Liver (tissue), 9 donors: ENCODE results near the gene ADGRG2. TPM values are rescaled to one million over a fixed set of nuclear protein-coding genes. Genes with fewer than 3 reads are reported as not detected.
A peak's percentile ranks its signal among the peaks of the same experiment; 100 is the strongest.

Source experiments
- DNase-seq: peaks from one replicate; pipeline ENCODE4 v3.0.0-alpha.2; 2017; ENCODE audit warnings: low spot score
- H3K27ac ChIP-seq, 2 donors: one replicate each; pipeline ENCODE4 v1.7.0; 2013; ENCODE audit warnings: inconsistent platforms in 2 of 2, low read length in 2 of 2, control low read depth in 1 of 2, low read depth in 1 of 2, mild to moderate bottlenecking in 1 of 2
- H3K27me3 ChIP-seq, 4 donors: one replicate each; pipeline versions ENCODE4 v1.6.1 to v1.7.0; 2013; ENCODE audit warnings: low read length in 3 of 4, inconsistent platforms in 1 of 4, mild to moderate bottlenecking in 1 of 4, moderate library complexity in 1 of 4; ENCODE audit not compliant: control insufficient read depth in 4 of 4, insufficient read depth in 4 of 4
- H3K36me3 ChIP-seq, 4 donors: one replicate each; pipeline versions ENCODE4 v1.6.1 to v1.7.0; 2013; ENCODE audit warnings: low read length in 3 of 4, mild to moderate bottlenecking in 3 of 4, low read depth in 1 of 4, moderate library complexity in 1 of 4; ENCODE audit not compliant: control insufficient read depth in 4 of 4, insufficient read depth in 3 of 4
- H3K4me1 ChIP-seq, 4 donors: one replicate each; pipeline versions ENCODE4 v1.6.1 to v1.7.0; 2013; ENCODE audit warnings: low read length in 3 of 4, mild to moderate bottlenecking in 3 of 4, moderate library complexity in 1 of 4; ENCODE audit not compliant: control insufficient read depth in 4 of 4, insufficient read depth in 4 of 4
- H3K4me3 ChIP-seq, 3 donors: one replicate each; pipeline versions ENCODE4 v1.6.1 to v1.7.0; 2013; ENCODE audit warnings: low read length in 3 of 3, control low read depth in 1 of 3, low read depth in 1 of 3, mild to moderate bottlenecking in 1 of 3
- H3K9ac ChIP-seq, 2 donors: one replicate each; pipeline ENCODE4 v1.7.0; 2013; ENCODE audit warnings: low read length in 2 of 2, mild to moderate bottlenecking in 2 of 2, moderate library complexity in 2 of 2, control low read depth in 1 of 2, low read depth in 1 of 2
- H3K9me3 ChIP-seq, 4 donors: one replicate each; pipeline versions ENCODE4 v1.6.1 to v1.7.0; 2013; ENCODE audit warnings: low read length in 3 of 4; ENCODE audit not compliant: control insufficient read depth in 4 of 4
- ATF3 ChIP-seq: IDR thresholded peaks from 2 replicates; pipeline ENCODE4 v1.6.1; 2016; ENCODE audit warnings: antibody characterized with exemption
- CTCF ChIP-seq: fragments of 150-350 bp; IDR thresholded peaks from 2 replicates; pipeline ENCODE4 v1.5.1; 2017; ENCODE audit warnings: improper control_type of control experiment, low read depth, low read length; ENCODE audit not compliant: missing input control
- EGR1 ChIP-seq, 2 donors: IDR thresholded peaks; 2 replicates each; pipeline ENCODE4 v1.6.1; 2016 to 2018; ENCODE audit warnings: antibody characterized with exemption in 2 of 2, low read depth in 2 of 2
- FOXA1 ChIP-seq: IDR thresholded peaks from 2 replicates; pipeline ENCODE4 v1.6.1; 2016; ENCODE audit warnings: antibody characterized with exemption
- FOXA2 ChIP-seq: IDR thresholded peaks from 2 replicates; pipeline ENCODE4 v1.6.1; 2016; ENCODE audit warnings: antibody characterized with exemption
- GABPA ChIP-seq, 2 donors: IDR thresholded peaks in 1 of 2; conservative IDR thresholded peaks in 1 of 2; 2 replicates each; pipeline ENCODE4 v1.6.1; 2016; ENCODE audit warnings: antibody characterized with exemption in 2 of 2, mild to moderate bottlenecking in 1 of 2, moderate library complexity in 1 of 2
- HNF4A ChIP-seq, 2 donors: conservative IDR thresholded peaks; 2 replicates each; pipeline ENCODE4 v1.6.1; 2016; ENCODE audit warnings: antibody characterized with exemption in 2 of 2, mild to moderate bottlenecking in 2 of 2
- HNF4G ChIP-seq: IDR thresholded peaks from 2 replicates; pipeline ENCODE4 v1.6.1; 2016; ENCODE audit warnings: antibody characterized with exemption
- JUND ChIP-seq, 2 donors: IDR thresholded peaks; 2 replicates each; pipeline ENCODE4 v1.6.1; 2016; ENCODE audit warnings: antibody characterized with exemption in 2 of 2
- MAX ChIP-seq: IDR thresholded peaks from 2 replicates; pipeline ENCODE4 v1.6.1; 2016; ENCODE audit warnings: antibody characterized with exemption
- NR2F2 ChIP-seq: IDR thresholded peaks from 2 replicates; pipeline ENCODE4 v1.6.1; 2016; ENCODE audit warnings: antibody characterized with exemption
- RAD21 ChIP-seq, 2 donors: IDR thresholded peaks; 2 replicates each; pipeline ENCODE4 v1.6.1; 2016; ENCODE audit warnings: antibody characterized with exemption in 2 of 2, mild to moderate bottlenecking in 2 of 2
- REST ChIP-seq: IDR thresholded peaks from 2 replicates; pipeline ENCODE4 v1.6.1; 2016; ENCODE audit warnings: antibody characterized with exemption, mild to moderate bottlenecking
- RXRA ChIP-seq, 2 donors: IDR thresholded peaks; 2 replicates each; pipeline ENCODE4 v1.6.1; 2017 to 2018; ENCODE audit warnings: antibody characterized with exemption in 2 of 2, mild to moderate bottlenecking in 1 of 2
- SP1 ChIP-seq: IDR thresholded peaks from 2 replicates; pipeline ENCODE4 v1.6.1; 2018; ENCODE audit warnings: antibody characterized with exemption, mild to moderate bottlenecking
- TAF1 ChIP-seq: conservative IDR thresholded peaks from 2 replicates; pipeline ENCODE4 v1.6.1; 2016; ENCODE audit warnings: antibody characterized with exemption, mild to moderate bottlenecking
- YY1 ChIP-seq: IDR thresholded peaks from 2 replicates; pipeline ENCODE4 v1.6.1; 2016; ENCODE audit warnings: antibody characterized with exemption, mild to moderate bottlenecking
- ZBTB33 ChIP-seq: IDR thresholded peaks from 2 replicates; pipeline ENCODE4 v1.6.1; 2016; ENCODE audit warnings: antibody characterized with exemption
- WGBS: extraction: QIAGEN DNeasy Blood & Tissue Kit; methylation state at CpG from one replicate; pipeline ENCODE4 v1.1.7; 2013; 5-methylcytosine and 5-hydroxymethylcytosine counted together
- polyA plus RNA-seq, 2 donors: library from polyadenylated mRNA; stranded (reverse) in 1 of 2; unstranded in 1 of 2; fragments of 200-250 nt in 1 of 2; fragments of >200 nt in 1 of 2; fragmentation: Nextera tagmentation in 1 of 2; extraction: Ambion mirVana in 1 of 2; gene quantifications; one replicate each; pipeline versions ENCODE4 v1.2.1 to v1.2.3, GENCODE V29; 2013 to 2015
- total RNA-seq, 2 donors: library from RNA; depleted of rRNA; stranded (reverse); fragments of >200 nt; gene quantifications; one replicate each; pipeline ENCODE4 v1.2.3, GENCODE V29; 2014
- donor health status: healthy.
- donor health status: healthy.
- donor health status: healthy.
- donor health status: healthy.
- donor health status: healthy.

ADGRG2 gene
- total and polyA plus RNA-seq, 4 donors: 0.08 to 0.45 (median 0.24) TPM; not detected in 1

- H3K4me3 ChIP-seq: no peak overlapping the region
- WGBS: 18% methylated on average over 3 of the region's 3 CpGs
- H3K36me3 ChIP-seq: no peaks in the 10 kb centered on the region
- no peak for DNase-seq
- H3K27me3 ChIP-seq: no peaks in the 10 kb centered on the region
- H3K4me1 ChIP-seq: peaks cover 0 to 3% (median 0%) of the 10 kb centered on the region in 4 donors
- H3K9ac ChIP-seq: no peak overlapping the region
- TF ChIP-seq JUND (IDR thresholded peaks at IDR 0.05) (no peak), YY1 (no peak), NR2F2 (no peak), REST (no peak), TAF1 (no peak), CTCF (peak; percentile 30), SP1 (no peak), GABPA (IDR thresholded peaks at IDR 0.05 in 1 of 2, conservative IDR thresholded peaks at IDR 0.05 in 1 of 2) (no peak), EGR1 (IDR thresholded peaks at IDR 0.05; ENCODE audit: low read depth in 2 of 2) (no peak), RAD21 (IDR thresholded peaks at IDR 0.05) (peak; percentile 54 to 62), FOXA1 (no peak)
- H3K9me3 ChIP-seq: no peaks in the 10 kb centered on the region
- no peak overlapping the region for H3K27ac ChIP-seq
These were observed 81.9 kb downstream of the ADGRG2 start for GRCh38 chrX:19040373-19040772.

- no peak for DNase-seq
- no peak for TF ChIP-seq HNF4A (conservative IDR thresholded peaks at IDR 0.05)
- TF ChIP-seq NR2F2: no peak
- no peak for TF ChIP-seq REST
- TF ChIP-seq ATF3: no peak
- TF ChIP-seq RXRA (IDR thresholded peaks at IDR 0.05): no peak
- no peak for TF ChIP-seq MAX
- TF ChIP-seq FOXA2: no peak
- TF ChIP-seq HNF4G: no peak
- no peak for TF ChIP-seq FOXA1
- no peak for TF ChIP-seq SP1
- no peak for TF ChIP-seq EGR1 (IDR thresholded peaks at IDR 0.05; ENCODE audit: low read depth in 2 of 2)
- TF ChIP-seq ZBTB33: no peak
- no peak for TF ChIP-seq TAF1
- 94% methylated on average over 6 of the region's 6 CpGs for WGBS
- Histone ChIP-seq H3K36me3 (no peaks in the 10 kb centered on the region), H3K27ac (no peak overlapping the region), H3K4me3 (no peak overlapping the region), H3K27me3 (no peaks in the 10 kb centered on the region), H3K9me3 (no peaks in the 10 kb centered on the region), H3K4me1 (no peaks in the 10 kb centered on the region), H3K9ac (no peak overlapping the region)
These were observed 88.2 kb downstream of the ADGRG2 start for GRCh38 chrX:19034025-19034424.
